GM19328 (cell line): ENCODE data around the gene PATZ1.

Source experiments
- ATAC-seq: cut with Tn5 transposase; IDR thresholded peaks from one replicate; pipeline ENCODE4 v1.9.1; 2021; ENCODE audit warnings: mild to moderate bottlenecking, moderate library complexity; ENCODE audit not compliant: unreplicated experiment

PATZ1 gene

DNA sequence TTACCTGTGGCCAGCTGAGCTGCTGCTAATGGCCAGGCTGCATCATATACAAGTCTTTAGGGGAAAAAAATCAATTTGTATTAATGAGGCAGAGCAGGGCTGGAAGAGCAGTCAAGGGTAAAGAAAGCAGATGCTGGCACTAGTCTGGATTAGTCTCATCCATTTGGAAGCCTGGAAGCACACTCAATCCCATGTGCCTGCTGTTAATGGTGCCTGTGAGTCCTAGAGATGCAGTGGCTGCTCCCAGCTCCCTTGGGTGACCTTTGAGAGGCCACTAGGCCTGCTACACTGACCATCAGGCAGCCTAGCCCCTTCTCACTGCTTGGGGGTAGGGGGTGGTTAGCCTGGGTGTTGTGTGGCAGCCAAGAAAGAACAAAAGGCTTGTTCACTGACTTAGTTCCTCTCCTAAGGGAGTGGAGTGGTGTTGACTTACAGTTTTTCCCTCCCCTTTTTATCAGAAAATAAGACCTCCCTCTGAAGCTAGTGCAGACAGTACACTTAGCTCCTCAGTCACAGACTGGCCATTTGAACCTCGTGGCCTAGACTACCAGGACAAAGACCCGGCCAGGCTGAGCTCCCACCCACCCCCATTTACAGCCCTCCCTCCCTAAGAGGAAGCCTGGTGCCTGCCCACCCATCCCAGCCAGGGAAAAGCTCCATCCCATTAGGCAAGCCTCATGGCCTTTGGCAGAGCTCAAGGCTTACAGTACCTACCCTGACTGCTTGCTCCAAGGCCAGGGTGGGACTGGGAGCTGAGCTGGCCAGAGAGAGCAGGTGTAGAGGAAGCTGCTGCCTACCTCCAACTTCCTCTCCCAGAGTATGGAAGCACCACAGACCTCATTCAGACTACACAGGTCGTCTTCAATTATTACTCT is 61.6 kb downstream of the PATZ1 start:
- ATAC-seq: no peak

DNA sequence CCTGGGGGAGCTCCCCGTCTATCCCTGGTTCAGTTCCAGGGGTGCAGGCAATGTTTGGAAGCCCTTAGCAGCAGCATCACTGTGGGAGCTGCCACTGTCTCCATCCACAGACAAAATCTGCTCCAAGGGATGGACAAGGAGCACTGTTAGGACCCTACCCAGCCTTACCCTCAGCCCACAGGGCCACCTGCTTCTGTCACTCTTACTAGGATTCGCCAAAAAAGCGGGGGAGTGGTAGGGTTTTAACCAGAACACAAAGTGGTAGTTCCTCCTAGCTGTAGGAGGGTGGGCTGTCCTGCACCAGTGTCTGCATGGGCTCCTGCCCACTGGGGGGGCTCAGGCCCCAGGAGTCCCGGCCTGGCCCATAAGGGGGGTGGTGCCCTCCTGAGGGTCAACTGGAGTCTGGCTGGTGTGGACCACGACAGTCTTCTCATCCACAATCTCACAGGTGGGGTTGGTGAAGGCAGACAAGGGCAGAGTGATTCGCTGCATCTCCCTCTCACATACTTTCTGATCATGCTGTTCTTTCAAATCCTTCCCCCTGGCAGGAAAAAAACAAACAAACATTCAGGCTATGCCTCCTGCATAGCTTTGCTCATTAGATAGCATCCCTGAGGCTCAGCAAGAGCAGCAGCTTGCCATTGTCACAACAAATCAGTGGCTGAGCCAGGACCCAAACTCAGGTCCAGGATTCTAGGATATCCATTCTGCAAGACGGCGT is 63.2 kb downstream of the PATZ1 start:
- ATAC-seq: no peak

DNA sequence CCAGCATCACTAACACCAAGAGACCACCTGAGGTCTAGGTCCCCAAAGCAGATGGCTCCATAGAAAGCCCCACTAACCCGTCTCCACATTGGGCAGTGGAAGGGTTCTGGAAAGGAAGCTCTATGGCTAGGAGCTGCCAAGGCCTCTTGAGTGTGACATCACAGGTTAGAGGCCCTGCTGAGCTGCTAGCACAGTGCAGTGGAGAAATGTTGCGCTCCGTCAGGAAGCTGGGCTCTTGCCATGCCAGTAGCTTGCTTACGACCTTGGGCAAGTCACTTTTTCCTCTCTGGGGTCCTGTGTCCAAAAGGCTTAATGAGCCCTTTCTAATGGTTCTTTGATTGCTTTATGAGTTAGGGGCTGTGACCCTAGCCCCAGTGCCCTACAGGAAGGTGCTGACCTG is 64.4 kb downstream of the PATZ1 start:
- ATAC-seq: no peak

GRCh38 chr22:31279821-31280505 is 66.2 kb downstream of the PATZ1 start:
- ATAC-seq: no peak

DNA sequence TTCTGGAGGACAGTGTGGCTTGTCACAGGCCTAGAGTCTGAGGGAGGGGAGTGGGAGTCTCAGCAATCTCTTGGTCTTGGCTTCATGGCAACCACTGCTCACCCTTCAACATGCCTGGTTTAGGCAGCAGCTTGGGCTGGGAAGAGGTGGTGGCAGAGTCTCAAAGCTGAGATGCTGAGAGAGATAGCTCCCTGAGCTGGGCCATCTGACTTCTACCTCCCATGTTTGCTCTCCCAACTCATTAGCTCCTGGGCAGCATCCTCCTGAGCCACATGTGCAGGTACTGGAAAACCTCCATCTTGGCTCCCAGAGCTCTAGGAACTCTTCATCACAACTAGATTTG is 66.8 kb downstream of the PATZ1 start:
- ATAC-seq: no peak

GRCh38 chr22:31278626-31279326 is 67.4 kb downstream of the PATZ1 start:
- ATAC-seq: no peak

DNA sequence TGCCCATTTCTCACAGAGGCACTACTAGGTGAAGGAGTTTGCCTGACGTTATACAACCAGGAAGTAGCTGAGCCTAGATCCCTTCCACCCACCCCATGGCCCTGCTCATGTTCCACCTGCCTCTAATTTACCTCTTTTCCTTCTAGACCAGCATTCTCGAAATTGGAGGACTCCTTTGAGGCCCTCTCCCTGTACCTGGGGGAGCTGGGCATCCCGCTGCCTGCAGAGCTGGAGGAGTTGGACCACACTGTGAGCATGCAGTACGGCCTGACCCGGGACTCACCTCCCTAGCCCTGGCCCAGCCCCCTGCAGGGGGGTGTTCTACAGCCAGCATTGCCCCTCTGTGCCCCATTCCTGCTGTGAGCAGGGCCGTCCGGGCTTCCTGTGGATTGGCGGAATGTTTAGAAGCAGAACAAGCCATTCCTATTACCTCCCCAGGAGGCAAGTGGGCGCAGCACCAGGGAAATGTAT is 68.0 kb downstream of the PATZ1 start:
- no peak for ATAC-seq

GRCh38 chr22:31277741-31278140 is 68.4 kb downstream of the PATZ1 start:
- no peak for ATAC-seq

GRCh38 chr22:31276426-31277167 is 69.5 kb downstream of the PATZ1 start:
- ATAC-seq: no peak
